Suprapubic skin (tissue), 4 donors: Measurements from ENCODE around the gene N4BP2L1.

ENCODE experiments used
- EP300 ChIP-seq: sonication (generic); formaldehyde crosslinking; IDR thresholded peaks from one replicate; pipeline ENCODE4 v1.6.1; 2017; ENCODE audit warnings: antibody characterized with exemption
- POLR2A ChIP-seq, 2 donors: fragments of 450-650 bp; IDR thresholded peaks; one replicate each; pipeline ENCODE4 v1.6.1; 2017; ENCODE audit warnings: antibody characterized with exemption in 2 of 2, mild to moderate bottlenecking in 2 of 2, moderate library complexity in 2 of 2
- POLR2AphosphoS5 ChIP-seq, 3 donors: sonication (generic); formaldehyde crosslinking; IDR thresholded peaks; one replicate each; pipeline ENCODE4 v1.6.1; 2017; ENCODE audit warnings: antibody characterized with exemption in 3 of 3
- TF ChIP-seq, protein P1 (sequence below), 2 donors: fragments of 200-600 bp in 1 of 2; fragments of 450-650 bp in 1 of 2; sonication (generic) in 1 of 2; IDR thresholded peaks; one replicate each; pipeline ENCODE4 v1.5.1; 2016 to 2019; ENCODE audit warnings: antibody characterized with exemption in 2 of 2, mild to moderate bottlenecking in 1 of 2, moderate library complexity in 1 of 2

DNA sequence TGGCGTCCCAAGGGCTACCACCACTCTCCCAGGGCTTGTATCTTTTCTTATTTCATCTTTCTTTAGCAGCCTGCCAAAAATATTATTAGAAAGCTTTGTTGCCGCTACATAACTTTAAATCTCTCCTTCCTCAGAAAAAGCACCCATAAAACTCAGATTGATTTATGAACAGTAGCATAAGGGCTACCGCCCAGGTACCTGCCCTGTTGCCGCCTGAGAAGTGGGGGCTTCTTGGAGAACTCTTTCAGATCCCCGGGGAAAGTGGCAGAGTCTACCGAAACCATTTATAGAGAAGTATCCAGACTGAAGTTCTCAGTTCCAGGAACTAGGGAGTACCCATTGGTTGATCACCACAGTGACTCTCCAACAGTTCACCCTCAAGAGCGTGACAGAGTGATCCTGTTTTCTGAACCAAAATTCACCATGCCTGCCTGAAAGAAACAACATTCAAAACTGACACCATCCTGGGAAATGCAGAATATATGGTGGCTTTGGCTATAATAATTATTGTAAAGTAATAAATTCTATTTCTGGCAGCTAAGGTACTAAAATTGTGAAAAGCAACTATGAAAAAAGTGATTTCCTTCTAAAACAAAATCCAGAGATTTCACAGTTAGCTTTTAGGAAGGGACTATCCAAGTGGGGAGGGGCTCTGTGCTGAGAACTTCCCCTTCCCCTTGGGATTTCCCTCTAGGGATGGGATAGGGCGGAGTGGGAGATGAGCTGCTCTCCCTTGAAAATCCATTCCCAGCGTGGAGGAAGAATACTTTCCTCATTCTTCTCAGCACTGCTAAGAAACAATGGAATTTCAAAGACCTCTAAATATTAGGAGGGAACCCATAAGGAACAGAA, 877 bp upstream of the N4BP2L1 start:
- TF ChIP-seq, protein P1, sequence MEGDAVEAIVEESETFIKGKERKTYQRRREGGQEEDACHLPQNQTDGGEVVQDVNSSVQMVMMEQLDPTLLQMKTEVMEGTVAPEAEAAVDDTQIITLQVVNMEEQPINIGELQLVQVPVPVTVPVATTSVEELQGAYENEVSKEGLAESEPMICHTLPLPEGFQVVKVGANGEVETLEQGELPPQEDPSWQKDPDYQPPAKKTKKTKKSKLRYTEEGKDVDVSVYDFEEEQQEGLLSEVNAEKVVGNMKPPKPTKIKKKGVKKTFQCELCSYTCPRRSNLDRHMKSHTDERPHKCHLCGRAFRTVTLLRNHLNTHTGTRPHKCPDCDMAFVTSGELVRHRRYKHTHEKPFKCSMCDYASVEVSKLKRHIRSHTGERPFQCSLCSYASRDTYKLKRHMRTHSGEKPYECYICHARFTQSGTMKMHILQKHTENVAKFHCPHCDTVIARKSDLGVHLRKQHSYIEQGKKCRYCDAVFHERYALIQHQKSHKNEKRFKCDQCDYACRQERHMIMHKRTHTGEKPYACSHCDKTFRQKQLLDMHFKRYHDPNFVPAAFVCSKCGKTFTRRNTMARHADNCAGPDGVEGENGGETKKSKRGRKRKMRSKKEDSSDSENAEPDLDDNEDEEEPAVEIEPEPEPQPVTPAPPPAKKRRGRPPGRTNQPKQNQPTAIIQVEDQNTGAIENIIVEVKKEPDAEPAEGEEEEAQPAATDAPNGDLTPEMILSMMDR (IDR thresholded peaks at IDR 0.05) = no peak
- no peak for TF ChIP-seq POLR2A (IDR thresholded peaks at IDR 0.05)
- no peak for TF ChIP-seq POLR2AphosphoS5 (IDR thresholded peaks at IDR 0.05)
- TF ChIP-seq EP300 = no peak
